Astrocyte of the spinal cord (primary cell): ENCODE data around the gene PAMR1.

Experiments
- DNase-seq: peaks from one replicate; pipeline ENCODE4 v3.0.0; 2011; ENCODE audit warnings: low read depth, low spot score
- H3K4me3 ChIP-seq: 2 replicates; pipeline ENCODE4 v1.5.1; 2011; ENCODE audit warnings: low read depth, mild to moderate bottlenecking, low read length, moderate library complexity
- in situ Hi-C: cut with HindIII; loops from 2 replicates; pipeline ENCODE4 v1.10.0; 2017; ENCODE audit warnings: low sequenced_read_pairs
- TF ChIP-seq, protein P1 (sequence below): IDR thresholded peaks from 2 replicates; pipeline ENCODE4 v1.5.1; 2012; ENCODE audit warnings: low read depth, mild to moderate bottlenecking, low read length, inconsistent platforms

The PAMR1 gene

DNA sequence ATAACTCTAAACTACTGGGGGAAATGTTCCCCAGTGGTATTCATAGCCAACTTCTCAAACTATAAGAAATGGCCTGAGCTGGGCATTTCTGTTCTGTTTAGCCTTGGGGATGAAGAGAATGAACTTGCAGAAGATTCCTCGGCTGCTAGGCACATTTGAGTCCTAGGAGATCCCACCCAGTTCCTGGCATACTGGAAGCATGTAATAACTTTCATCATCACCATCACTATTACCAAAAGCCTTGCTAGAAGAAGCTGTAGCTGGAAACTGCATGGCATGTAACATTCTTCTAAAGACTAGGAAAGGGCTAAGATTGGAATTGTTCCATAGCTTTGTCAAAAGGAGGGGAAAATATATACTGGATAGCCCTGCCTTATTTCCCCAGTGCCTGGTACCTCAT lies 65.9 kb downstream of the PAMR1 start:
- TF ChIP-seq, protein P1, sequence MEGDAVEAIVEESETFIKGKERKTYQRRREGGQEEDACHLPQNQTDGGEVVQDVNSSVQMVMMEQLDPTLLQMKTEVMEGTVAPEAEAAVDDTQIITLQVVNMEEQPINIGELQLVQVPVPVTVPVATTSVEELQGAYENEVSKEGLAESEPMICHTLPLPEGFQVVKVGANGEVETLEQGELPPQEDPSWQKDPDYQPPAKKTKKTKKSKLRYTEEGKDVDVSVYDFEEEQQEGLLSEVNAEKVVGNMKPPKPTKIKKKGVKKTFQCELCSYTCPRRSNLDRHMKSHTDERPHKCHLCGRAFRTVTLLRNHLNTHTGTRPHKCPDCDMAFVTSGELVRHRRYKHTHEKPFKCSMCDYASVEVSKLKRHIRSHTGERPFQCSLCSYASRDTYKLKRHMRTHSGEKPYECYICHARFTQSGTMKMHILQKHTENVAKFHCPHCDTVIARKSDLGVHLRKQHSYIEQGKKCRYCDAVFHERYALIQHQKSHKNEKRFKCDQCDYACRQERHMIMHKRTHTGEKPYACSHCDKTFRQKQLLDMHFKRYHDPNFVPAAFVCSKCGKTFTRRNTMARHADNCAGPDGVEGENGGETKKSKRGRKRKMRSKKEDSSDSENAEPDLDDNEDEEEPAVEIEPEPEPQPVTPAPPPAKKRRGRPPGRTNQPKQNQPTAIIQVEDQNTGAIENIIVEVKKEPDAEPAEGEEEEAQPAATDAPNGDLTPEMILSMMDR = no peak
- no peak overlapping the region for H3K4me3 ChIP-seq
- in situ Hi-C loops = no loop called here
- no peak for DNase-seq

DNA sequence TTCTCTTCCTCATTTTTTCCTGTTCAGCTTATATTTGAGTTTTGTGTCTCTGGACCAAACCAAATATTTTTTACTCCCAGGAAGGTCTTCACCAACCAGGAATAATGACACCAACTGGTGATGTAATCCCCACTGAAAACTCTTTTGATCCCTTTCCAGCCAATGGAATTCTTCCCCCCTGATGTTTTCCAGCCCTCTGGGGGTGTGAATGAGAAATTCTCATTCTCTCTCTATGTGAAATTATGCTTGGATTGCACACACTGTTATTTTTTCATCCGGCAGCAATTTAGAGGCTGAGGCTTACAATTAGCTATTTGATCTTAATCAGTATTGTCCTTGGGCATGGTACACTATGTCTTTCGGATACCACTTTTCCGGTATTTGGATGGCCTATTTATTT lies 66.6 kb downstream of the PAMR1 start:
- peak; percentile 42 for DNase-seq
- TF ChIP-seq, protein P1 = no peak
- H3K4me3 ChIP-seq = no peak overlapping the region
- in situ Hi-C loops = no loop called here

DNA sequence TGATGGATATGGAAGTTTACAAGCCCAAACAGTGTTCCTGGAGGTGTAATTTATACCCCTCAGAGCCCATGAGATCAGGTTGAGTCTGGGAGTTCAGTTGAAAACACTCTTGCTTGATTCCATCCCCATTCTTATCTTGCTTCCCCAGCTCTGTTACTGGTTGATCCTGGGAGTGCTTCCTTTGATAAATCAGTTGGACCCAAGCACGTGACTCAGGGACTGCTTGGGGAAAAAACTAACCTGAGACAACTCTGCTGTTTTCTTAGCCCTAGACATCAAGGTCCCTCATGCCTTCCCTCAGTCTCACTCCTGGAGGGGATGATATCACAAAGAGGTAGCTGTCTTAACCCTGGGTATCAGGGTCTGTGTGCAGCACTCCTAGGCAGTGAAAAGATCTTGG lies 71.1 kb downstream of the PAMR1 start:
- in situ Hi-C loops = no loop called here
- no peak overlapping the region for H3K4me3 ChIP-seq
- TF ChIP-seq, protein P1 = no peak
- no peak for DNase-seq

DNA sequence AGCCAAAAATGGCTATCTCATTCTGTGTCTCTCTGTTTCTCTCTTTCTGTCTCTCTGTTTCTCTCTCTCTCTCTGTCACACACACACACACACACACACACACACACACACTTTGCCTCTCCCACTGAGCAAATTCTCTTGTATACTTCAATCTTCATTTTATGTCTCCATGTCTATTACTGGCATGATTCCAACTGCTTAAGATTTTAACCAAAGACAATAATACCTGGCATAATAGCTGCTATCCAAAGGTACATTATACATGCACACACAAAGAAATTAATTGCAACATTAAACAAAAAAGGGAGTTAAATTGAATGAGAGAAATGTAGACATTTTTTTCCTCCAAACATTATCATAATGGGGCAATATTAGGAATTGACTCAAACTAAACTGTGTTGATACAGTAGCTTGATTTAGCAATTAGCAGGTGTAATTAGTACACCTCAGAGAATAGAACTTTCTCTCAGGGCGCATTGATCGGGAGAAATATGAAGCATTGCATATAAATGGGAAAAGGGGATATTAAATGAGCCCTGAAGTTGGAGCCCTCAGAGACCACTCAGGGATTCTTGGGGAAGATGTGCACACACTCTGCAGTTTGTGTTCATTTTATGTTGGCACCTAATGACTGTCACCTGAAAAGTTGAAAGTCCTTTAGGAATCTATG lies 88.7 kb downstream of the PAMR1 start:
- in situ Hi-C loops = no loop called here
- DNase-seq = no peak
- TF ChIP-seq, protein P1 = no peak
- no peak overlapping the region for H3K4me3 ChIP-seq

DNA sequence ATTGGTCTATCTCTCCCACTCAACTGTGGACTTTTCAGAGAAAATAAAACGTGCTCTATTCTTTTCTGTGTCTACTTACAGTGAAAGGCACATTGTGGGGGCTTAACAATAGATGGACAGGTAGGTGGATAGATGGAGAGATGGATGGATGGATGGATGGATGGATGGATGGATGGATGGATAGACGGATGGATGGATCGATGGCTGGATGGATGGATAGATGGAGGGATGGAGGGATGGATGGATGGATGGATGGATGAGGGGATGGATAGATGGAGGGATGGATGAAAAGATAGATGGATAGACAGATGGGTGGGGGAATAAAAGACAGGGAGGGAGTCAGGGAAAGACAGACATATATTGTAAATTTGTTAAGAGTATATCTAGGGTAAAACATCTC lies 91.8 kb downstream of the PAMR1 start:
- TF ChIP-seq, protein P1 = no peak
- H3K4me3 ChIP-seq = no peak overlapping the region
- DNase-seq = no peak
- in situ Hi-C loops = no loop called here

DNA sequence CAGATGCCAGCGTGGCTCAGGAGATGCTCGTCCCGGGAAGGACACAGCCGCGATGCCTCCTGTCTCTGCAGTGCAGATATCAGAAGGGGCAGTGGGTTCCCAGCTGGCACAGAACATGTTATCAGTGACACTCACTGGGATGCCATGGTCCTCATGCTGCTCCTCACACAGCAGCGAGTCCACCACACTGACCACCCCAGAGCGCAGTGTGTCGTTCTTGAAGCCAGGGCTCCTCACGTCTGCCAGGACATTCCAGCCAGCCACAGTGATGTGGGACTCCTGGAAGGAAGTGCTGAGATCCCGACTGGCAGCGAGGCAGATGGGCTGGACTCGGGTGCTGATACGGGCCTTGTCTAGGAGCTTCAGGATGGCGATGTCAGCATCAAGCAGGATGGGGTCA lies 93.0 kb downstream of the PAMR1 start:
- no peak for DNase-seq
- in situ Hi-C loops = no loop called here
- TF ChIP-seq, protein P1 = no peak

More for the DNA sequence above, 93.0 kb downstream of the PAMR1 start:
- no peak overlapping the region for H3K4me3 ChIP-seq
